Measurements from ENCODE around the gene ZNF808. TPM values are rescaled to one million over a fixed set of nuclear protein-coding genes. Genes with fewer than 3 reads are reported as not detected.
A peak's percentile ranks its signal among the peaks of the same experiment; 100 is the strongest.
"Not testable (repeated sequence)": the region's sequence is repeated elsewhere in the genome, so short reads cannot be mapped to it uniquely, and the experiment has no call there.

The ZNF808 gene
- total RNA-seq, 4 donors from 2014 or later: 23.7 to 40.9 (median 30.4) TPM

DNA sequence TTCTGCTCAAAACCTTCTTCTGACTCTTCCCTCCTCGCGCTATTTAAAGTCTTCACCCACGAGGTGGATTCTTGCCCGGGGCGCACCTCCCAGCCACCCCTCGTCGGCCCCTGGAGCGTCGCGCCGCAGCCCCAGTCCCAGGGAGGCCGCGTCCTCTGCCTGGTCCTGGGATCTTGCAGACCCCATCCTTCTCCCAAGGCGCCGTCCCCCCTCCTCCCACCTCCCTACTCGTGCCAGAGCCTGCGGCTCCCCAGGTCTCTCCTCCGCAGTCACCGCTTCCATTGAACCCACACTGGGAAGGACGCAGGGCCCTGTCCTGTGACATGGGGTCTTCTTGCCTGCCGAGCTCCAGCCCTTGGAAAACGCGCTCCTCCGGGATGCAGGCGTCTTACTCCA, 486 bp downstream of the ZNF808 start:
- no peaks in the 10 kb centered on the region for H3K9me3 ChIP-seq
- peak overlapping the region; percentile 66 to 89 for H3K27ac ChIP-seq
- DNase-seq: peak; percentile 20 to 24
- H3K4me1 ChIP-seq: no peaks in the 10 kb centered on the region
- TF ChIP-seq POLR2A (IDR thresholded peaks at IDR 0.05): no peak
- TF ChIP-seq, protein P1, sequence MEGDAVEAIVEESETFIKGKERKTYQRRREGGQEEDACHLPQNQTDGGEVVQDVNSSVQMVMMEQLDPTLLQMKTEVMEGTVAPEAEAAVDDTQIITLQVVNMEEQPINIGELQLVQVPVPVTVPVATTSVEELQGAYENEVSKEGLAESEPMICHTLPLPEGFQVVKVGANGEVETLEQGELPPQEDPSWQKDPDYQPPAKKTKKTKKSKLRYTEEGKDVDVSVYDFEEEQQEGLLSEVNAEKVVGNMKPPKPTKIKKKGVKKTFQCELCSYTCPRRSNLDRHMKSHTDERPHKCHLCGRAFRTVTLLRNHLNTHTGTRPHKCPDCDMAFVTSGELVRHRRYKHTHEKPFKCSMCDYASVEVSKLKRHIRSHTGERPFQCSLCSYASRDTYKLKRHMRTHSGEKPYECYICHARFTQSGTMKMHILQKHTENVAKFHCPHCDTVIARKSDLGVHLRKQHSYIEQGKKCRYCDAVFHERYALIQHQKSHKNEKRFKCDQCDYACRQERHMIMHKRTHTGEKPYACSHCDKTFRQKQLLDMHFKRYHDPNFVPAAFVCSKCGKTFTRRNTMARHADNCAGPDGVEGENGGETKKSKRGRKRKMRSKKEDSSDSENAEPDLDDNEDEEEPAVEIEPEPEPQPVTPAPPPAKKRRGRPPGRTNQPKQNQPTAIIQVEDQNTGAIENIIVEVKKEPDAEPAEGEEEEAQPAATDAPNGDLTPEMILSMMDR (IDR thresholded peaks at IDR 0.05): no peak
- H3K4me3 ChIP-seq: peak overlapping the region; percentile 56 to 73
- intact Hi-C loops (cut with DNase I; ENCODE audit: low total_unique reads): no loop called here
- H3K27me3 ChIP-seq: no peaks in the 10 kb centered on the region
- H3K36me3 ChIP-seq: no peaks in the 10 kb centered on the region

DNA sequence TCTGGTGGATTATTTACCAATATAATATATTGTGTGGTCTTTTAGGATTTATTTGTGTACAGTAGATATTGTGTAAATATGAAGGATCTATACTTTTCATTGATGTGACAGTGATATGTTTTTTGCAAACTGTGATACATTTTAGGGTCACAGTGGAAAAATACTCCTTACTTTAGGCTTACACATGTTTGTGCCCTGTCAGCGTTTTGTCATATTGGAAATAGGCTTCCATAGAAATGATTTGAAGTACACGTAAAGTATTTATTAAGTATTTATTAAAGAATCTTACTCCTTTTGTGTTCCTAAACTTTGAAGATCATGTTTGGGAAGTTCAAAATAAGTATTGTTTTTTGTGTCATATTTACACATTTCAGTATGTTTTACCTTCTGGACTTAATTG, 5.0 kb downstream of the ZNF808 start:
- no peak overlapping the region for H3K27ac ChIP-seq

DNA sequence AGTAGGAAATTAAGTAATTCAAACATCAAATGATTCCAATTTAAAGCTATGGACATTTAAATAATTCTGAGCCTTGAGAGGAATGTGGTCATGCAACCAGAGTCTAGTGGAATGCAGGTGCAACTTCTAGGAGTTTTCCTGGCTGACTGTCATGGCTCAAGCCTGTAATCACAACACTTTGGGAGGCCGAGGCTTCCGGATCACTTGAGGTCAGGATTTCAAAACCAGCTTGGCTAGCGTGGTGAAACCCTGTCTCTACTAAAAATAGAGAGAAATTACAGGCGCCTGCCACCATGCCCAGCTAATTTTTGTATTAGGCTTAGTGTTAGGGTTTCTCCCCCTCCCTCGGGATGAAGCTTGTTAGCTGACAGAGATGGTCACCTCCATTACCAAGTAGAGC, 6.4 kb downstream of the ZNF808 start:
- Histone ChIP-seq H3K27ac (no peak overlapping the region), H3K9me3 (no peaks in the 10 kb centered on the region)
- DNase-seq: no peak

More for the DNA sequence above, 5.0 kb downstream of the ZNF808 start:
- Histone ChIP-seq H3K4me3 (no peak overlapping the region), H3K4me1 (no peaks in the 10 kb centered on the region), H3K9me3 (no peaks in the 10 kb centered on the region), H3K36me3 (no peaks in the 10 kb centered on the region), H3K27me3 (no peaks in the 10 kb centered on the region)
- intact Hi-C loops (cut with DNase I; ENCODE audit: low total_unique reads): no loop called here
- no peak for DNase-seq
- no peak for TF ChIP-seq POLR2A (IDR thresholded peaks at IDR 0.05)
- TF ChIP-seq, protein P1 (IDR thresholded peaks at IDR 0.05): no peak

DNA sequence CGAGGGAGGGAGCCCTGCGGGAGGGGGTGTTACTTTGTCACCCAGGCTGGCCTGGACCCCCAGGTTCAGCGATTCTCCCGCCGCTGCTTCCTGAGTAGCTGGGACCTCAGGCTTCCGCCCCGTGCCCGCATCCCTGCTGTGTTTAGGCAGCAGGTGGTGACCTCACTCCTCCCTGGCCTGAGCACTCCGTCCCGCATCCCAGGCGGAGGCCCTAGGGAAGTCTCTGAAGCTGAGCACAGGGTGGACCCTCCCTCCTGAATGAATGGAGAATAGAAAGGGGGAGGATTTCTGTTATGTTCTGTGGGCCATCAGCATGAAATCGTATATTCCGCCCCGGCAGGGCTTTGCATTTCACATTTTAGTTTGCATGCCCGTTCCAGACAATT, 7.9 kb downstream of the ZNF808 start:
- H3K27me3 ChIP-seq; intact Hi-C loops (cut with DNase I; ENCODE audit: low total_unique reads); H3K4me1 ChIP-seq; H3K9me3 ChIP-seq; H3K36me3 ChIP-seq: not testable (repeated sequence)
- DNase-seq: peak in 1 of 2 donors; percentile 20
- H3K4me3 ChIP-seq: peak overlapping the region; percentile 49 to 60
- peak overlapping the region; percentile 39 to 81 for H3K27ac ChIP-seq

More for the DNA sequence above, 6.4 kb downstream of the ZNF808 start:
- TF ChIP-seq POLR2A (IDR thresholded peaks at IDR 0.05): no peak
- TF ChIP-seq, protein P1 (IDR thresholded peaks at IDR 0.05): no peak
- Histone ChIP-seq H3K4me3 (no peak overlapping the region), H3K4me1 (no peaks in the 10 kb centered on the region), H3K36me3 (no peaks in the 10 kb centered on the region), H3K27me3 (no peaks in the 10 kb centered on the region)
- intact Hi-C loops (cut with DNase I; ENCODE audit: low total_unique reads): no loop called here

DNA sequence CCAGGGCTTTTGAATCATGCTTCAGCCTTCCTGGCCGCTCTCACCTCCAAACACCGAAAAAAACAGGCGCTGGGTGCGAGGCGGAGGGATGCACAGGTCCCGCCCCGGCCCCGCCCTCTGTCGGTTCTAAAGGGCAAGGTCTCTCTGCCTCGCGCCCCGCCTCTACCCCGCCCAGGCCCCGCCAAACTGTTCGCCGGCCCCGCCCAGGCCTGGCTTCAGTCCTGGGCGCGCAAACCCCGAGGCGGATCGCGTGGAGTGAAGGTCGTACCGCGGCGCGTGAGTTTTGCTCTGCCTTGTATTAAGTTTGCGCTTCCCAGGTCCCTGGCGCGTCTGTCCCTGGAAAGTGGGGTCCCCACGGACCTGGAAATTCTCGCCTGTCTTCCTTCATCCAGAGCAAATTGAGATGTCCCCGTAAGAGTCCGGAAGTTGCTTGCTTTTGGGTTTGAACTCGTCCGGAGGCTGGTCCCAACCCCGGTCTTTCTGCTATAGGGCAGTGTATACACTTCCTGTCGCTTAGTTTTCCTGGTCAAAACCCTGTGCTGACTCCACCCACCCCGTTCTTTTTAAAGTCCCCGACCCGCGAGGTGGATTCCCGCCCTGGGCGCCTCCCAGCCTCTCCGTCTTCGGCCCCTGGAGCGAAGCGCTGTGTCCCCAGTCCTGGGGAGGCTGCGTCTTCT, 8.4 kb downstream of the ZNF808 start:
- no peaks in the 10 kb centered on the region for H3K27me3 ChIP-seq
- H3K27ac ChIP-seq: peak overlapping the region; percentile 39 to 81
- peak; percentile 87 to 89 for DNase-seq
- H3K4me3 ChIP-seq: peak overlapping the region; percentile 49 to 60
- TF ChIP-seq POLR2A (IDR thresholded peaks at IDR 0.05): peak in 1 of 2 donors; percentile 30
- TF ChIP-seq, protein P1 (IDR thresholded peaks at IDR 0.05): peak in 1 of 4 experiments; percentile 47
- intact Hi-C loops (cut with DNase I; ENCODE audit: low total_unique reads): no loop called here
- H3K36me3 ChIP-seq: no peaks in the 10 kb centered on the region
- H3K4me1 ChIP-seq: no peaks in the 10 kb centered on the region
- H3K9me3 ChIP-seq: no peaks in the 10 kb centered on the region
